Osteoblast (primary cell): ENCODE results near the gene KRTAP10-6. TPM values are rescaled to one million over a fixed set of nuclear protein-coding genes. Genes with fewer than 3 reads are reported as not detected.
"Not testable (repeated sequence)": the region's sequence is repeated elsewhere in the genome, so short reads cannot be mapped to it uniquely, and the experiment has no call there.

Experiments
- DNase-seq: peaks from one replicate; pipeline ENCODE4 v3.0.0; 2011; ENCODE audit warnings: low spot score, mixed read lengths; ENCODE audit not compliant: insufficient read length; ENCODE audit errors: missing footprints
- H2AFZ ChIP-seq: 2 replicates; pipeline ENCODE4 v1.6.0; 2011; ENCODE audit warnings: mild to moderate bottlenecking, low read length
- H3K27ac ChIP-seq: 2 replicates; pipeline ENCODE4 v1.5.1; 2011; ENCODE audit warnings: mild to moderate bottlenecking, low read depth, low read length, moderate library complexity
- H3K27me3 ChIP-seq: 2 replicates; pipeline ENCODE4 v1.6.0; 2012; ENCODE audit warnings: mild to moderate bottlenecking, control low read depth, inconsistent platforms, low read length, moderate library complexity; ENCODE audit not compliant: insufficient read depth
- H3K36me3 ChIP-seq: 2 replicates; pipeline ENCODE4 v1.5.1; 2011; ENCODE audit warnings: mild to moderate bottlenecking, low read length, control low read depth, moderate library complexity; ENCODE audit not compliant: insufficient read depth
- H3K4me1 ChIP-seq: 2 replicates; pipeline ENCODE4 v1.5.1; 2011; ENCODE audit warnings: mild to moderate bottlenecking, low read length, control low read depth, moderate library complexity; ENCODE audit not compliant: insufficient read depth
- H3K4me2 ChIP-seq: 2 replicates; pipeline ENCODE4 v1.6.0; 2011; ENCODE audit warnings: mild to moderate bottlenecking, low read length; ENCODE audit not compliant: insufficient read depth
- H3K4me3 ChIP-seq: fragments of 200-600 bp; sonication (generic); 3 replicates; pipeline ENCODE4 v1.5.1; 2012; ENCODE audit warnings: mild to moderate bottlenecking, low read length, inconsistent platforms; ENCODE audit not compliant: insufficient read depth
- H3K79me2 ChIP-seq: 2 replicates; pipeline ENCODE4 v1.6.0; 2012; ENCODE audit warnings: mild to moderate bottlenecking, low read length, control low read depth, inconsistent platforms; ENCODE audit not compliant: insufficient read depth
- H3K9me3 ChIP-seq: 2 replicates; pipeline ENCODE4 v1.5.1; 2011; ENCODE audit warnings: low read depth, low read length, control low read depth
- H4K20me1 ChIP-seq: 2 replicates; pipeline ENCODE4 v1.6.0; 2012; ENCODE audit warnings: mild to moderate bottlenecking, low read length, control low read depth; ENCODE audit not compliant: insufficient read depth
- total RNA-seq: library from RNA; depleted of rRNA; stranded (reverse); fragments of >200 nt; gene quantifications from 2 replicates; pipeline ENCODE4 v1.2.3, GENCODE V29; 2012
- TF ChIP-seq, protein P1 (sequence below): IDR thresholded peaks from 2 replicates; pipeline ENCODE4 v1.5.1; 2011; ENCODE audit warnings: mild to moderate bottlenecking, low read depth, low read length, moderate library complexity; ENCODE audit errors: extremely low read depth

KRTAP10-6 gene
- total RNA-seq, 1 donor = not detected

DNA sequence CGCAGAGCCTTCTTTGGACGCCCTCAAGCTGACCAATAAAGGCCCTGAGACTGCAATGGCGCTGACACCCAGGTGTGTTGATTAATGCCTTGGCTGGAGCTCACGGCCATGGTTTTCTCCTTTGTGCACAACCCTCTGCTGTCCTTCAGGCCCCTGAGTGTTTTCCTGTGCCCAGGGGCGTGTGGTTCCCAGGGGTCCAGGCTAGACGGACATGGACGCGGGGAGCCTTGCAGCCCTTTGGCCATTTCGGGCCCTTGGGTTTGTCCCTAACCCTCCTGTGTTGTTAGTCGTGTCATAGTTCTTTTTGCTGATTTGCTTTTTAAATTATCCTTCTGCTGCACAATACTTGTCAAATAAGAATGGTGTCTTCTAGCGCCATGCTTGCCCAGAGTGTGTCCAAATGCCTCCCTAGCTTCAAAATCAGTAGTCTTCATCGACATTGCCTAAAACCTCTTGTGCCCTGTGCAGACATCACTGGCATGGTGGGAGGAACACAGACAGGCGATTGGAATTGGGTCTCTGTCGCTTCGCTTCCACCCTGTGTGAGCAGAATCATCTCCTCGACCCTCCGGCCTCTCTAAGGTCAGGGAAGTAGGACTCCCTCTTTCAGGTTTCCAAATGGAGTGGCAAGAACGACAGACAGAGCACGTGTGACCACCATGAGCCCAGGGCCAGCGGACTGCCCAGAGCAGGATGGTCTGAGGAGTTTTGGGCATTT lies 16.8 kb downstream of the KRTAP10-6 start:
- no peak overlapping the region for H3K4me3 ChIP-seq
- H3K9me3 ChIP-seq = peaks cover 3% of the 10 kb centered on the region
- TF ChIP-seq, protein P1, sequence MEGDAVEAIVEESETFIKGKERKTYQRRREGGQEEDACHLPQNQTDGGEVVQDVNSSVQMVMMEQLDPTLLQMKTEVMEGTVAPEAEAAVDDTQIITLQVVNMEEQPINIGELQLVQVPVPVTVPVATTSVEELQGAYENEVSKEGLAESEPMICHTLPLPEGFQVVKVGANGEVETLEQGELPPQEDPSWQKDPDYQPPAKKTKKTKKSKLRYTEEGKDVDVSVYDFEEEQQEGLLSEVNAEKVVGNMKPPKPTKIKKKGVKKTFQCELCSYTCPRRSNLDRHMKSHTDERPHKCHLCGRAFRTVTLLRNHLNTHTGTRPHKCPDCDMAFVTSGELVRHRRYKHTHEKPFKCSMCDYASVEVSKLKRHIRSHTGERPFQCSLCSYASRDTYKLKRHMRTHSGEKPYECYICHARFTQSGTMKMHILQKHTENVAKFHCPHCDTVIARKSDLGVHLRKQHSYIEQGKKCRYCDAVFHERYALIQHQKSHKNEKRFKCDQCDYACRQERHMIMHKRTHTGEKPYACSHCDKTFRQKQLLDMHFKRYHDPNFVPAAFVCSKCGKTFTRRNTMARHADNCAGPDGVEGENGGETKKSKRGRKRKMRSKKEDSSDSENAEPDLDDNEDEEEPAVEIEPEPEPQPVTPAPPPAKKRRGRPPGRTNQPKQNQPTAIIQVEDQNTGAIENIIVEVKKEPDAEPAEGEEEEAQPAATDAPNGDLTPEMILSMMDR = no peak
- H3K36me3 ChIP-seq = no peaks in the 10 kb centered on the region
- H3K4me1 ChIP-seq = no peaks in the 10 kb centered on the region
- no peaks in the 10 kb centered on the region for H3K79me2 ChIP-seq
- H3K27ac ChIP-seq = no peak overlapping the region
- H2AFZ ChIP-seq = no peak overlapping the region
- peaks cover 14% of the 10 kb centered on the region for H3K27me3 ChIP-seq
- DNase-seq = no peak
- no peaks in the 10 kb centered on the region for H4K20me1 ChIP-seq
- H3K4me2 ChIP-seq = no peak overlapping the region

DNA sequence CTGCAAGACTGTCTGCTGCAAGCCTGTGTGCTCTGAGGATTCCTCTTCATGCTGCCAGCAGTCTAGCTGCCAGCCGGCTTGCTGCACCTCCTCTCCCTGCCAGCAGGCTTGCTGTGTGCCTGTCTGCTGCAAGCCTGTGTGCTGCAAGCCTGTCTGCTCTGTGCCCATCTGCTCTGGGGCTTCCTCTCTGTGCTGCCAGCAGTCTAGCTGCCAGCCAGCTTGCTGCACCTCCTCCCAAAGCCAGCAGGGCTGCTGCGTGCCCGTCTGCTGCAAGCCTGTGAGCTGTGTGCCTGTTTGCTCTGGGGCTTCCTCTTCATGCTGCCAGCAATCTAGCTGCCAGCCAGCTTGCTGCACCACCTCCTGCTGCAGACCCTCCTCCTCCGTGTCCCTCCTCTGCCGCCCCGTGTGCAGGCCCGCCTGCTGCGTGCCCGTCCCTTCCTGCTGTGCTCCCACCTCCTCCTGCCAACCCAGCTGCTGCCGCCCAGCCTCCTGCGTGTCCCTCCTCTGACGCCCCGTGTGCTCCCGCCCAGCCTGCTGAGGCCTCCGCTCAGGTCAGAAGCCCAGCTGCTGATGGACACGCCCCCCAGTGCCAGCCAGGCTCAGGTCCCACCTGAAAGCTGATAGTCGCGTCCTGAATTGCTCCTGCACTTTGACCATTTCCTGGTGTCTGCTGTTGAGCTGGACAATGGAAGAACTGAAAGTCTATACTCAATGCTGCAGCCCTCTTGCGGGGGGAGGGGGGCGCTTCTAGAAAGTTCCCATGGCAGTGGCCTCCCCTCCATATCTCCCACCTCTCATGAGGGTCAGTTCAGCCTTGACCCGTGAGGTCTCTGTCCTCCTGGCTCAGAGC lies 17.6 kb downstream of the KRTAP10-6 start:
- Histone ChIP-seq H3K4me2 (no peak overlapping the region), H4K20me1 (no peaks in the 10 kb centered on the region), H3K4me1 (no peaks in the 10 kb centered on the region), H3K27me3 (peaks cover 14% of the 10 kb centered on the region), H3K4me3 (no peak overlapping the region), H3K79me2 (no peaks in the 10 kb centered on the region), H3K27ac (no peak overlapping the region), H3K9me3 (peaks cover 3% of the 10 kb centered on the region), H2AFZ (no peak overlapping the region), H3K36me3 (no peaks in the 10 kb centered on the region)
- DNase-seq = no peak
- TF ChIP-seq, protein P1 = no peak

DNA sequence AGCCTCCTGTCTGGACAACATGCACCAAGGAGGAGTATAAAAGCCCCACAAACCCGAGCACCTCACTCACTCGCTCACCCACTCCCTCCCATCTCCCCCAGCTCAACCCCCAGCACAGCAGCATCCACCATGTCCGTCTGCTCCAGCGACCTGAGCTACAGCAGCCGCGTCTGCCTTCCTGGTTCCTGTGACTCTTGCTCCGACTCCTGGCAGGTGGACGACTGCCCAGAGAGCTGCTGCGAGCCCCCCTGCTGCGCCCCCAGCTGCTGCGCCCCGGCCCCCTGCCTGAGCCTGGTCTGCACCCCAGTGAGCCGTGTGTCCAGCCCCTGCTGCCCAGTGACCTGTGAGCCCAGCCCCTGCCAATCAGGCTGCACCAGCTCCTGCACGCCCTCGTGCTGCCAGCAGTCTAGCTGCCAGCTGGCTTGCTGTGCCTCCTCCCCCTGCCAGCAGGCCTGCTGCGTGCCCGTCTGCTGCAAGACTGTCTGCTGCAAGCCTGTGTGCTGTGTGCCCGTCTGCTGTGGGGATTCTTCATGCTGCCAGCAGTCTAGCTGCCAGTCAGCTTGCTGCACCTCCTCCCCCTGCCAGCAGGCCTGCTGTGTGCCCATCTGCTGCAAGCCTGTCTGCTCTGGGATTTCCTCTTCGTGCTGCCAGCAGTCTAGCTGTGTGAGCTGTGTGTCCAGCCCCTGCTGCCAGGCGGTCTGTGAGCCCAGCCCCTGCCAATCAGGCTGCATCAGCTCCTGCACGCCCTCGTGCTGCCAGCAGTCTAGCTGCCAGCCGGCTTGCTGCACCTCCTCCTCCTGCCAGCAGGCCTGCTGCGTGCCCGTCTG lies 18.5 kb downstream of the KRTAP10-6 start, which contains the start of gene KRTAP10-4:
Gene KRTAP10-4, plus strand, starts transcription at position 100 of the 827 bp plus-strand sequence. Its CDS starts 30 bp downstream, at position 130.
- not testable (repeated sequence) for H3K4me2 ChIP-seq, H4K20me1 ChIP-seq, H3K4me1 ChIP-seq, H3K36me3 ChIP-seq, H3K27ac ChIP-seq, H2AFZ ChIP-seq, H3K79me2 ChIP-seq, H3K9me3 ChIP-seq, H3K4me3 ChIP-seq, DNase-seq
- peaks cover 14% of the 10 kb centered on the region for H3K27me3 ChIP-seq

DNA sequence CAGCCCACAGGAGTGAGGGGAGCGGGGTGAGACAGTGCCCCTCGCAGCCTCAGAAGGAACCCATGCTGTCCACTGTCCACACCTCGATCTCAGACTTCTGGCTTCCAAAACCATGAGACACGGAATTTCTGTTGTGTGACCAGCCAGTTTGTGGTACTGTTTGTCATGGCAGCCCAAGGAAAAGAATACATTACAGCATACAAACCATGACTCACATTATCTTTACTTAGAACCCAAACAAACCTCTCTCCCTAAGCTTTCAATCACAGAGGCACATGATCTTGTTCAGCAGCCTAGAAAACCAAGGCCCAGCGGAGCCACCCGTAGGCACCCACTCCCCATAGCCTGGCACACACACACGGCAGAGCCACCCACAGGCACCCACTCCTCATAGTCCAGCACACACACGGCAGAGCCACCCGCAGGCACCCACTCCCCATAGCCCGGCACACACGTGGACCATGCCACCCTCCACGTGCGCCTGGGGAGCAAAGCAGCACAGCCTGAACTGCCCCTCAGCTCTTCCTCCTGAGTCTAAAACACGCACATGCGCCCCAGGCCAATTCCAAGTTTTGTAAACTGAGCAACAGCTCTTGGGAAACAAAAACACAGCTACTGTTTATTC lies 19.2 kb downstream of the KRTAP10-6 start:
- Histone ChIP-seq H3K27me3 (peaks cover 14% of the 10 kb centered on the region), H2AFZ (no peak overlapping the region), H3K4me3 (no peak overlapping the region), H3K4me2 (no peak overlapping the region), H3K79me2 (no peaks in the 10 kb centered on the region), H3K9me3 (peaks cover 3% of the 10 kb centered on the region), H3K36me3 (no peaks in the 10 kb centered on the region), H3K4me1 (no peaks in the 10 kb centered on the region), H4K20me1 (no peaks in the 10 kb centered on the region), H3K27ac (no peak overlapping the region)
- TF ChIP-seq, protein P1 = no peak
- DNase-seq = peak; percentile 86
